Gastroesophageal sphincter (tissue), 4 donors: ENCODE results near the gene FASTKD2. TPM values are rescaled to one million over a fixed set of nuclear protein-coding genes. Genes with fewer than 3 reads are reported as not detected.

Source experiments
- ATAC-seq: fragments of 150-250 bp; one replicate; pipeline ENCODE4 v1.9.1; 2016; ENCODE audit warnings: mild to moderate bottlenecking, moderate library complexity
- H3K27ac ChIP-seq, 4 donors: fragments of 200-600 bp; sonication (generic) in 3 of 4; 1 replicate in 3 of 4; 2 replicates in 1 of 4; pipeline ENCODE4 v1.5.1; 2016 to 2019
- H3K27me3 ChIP-seq: fragments of 200-600 bp; sonication (generic); one replicate; pipeline ENCODE4 v1.5.1; 2019
- H3K36me3 ChIP-seq, 2 donors: fragments of 200-600 bp; sonication (generic); one replicate each; pipeline ENCODE4 v1.5.1; 2019; ENCODE audit warnings: control low read depth in 1 of 2
- H3K4me1 ChIP-seq, 3 donors: fragments of 200-600 bp; sonication (generic); 1 replicate in 2 of 3; 2 replicates in 1 of 3; pipeline ENCODE4 v1.5.1; 2016 to 2019; ENCODE audit warnings: control low read depth in 2 of 3
- H3K4me3 ChIP-seq, 2 donors: fragments of 200-600 bp; sonication (generic); one replicate each; pipeline ENCODE4 v1.5.1; 2019; ENCODE audit warnings: mild to moderate bottlenecking in 1 of 2, moderate library complexity in 1 of 2
- H3K9me3 ChIP-seq, 3 donors: fragments of 200-600 bp; sonication (generic); one replicate each; pipeline ENCODE4 v1.5.1; 2017 to 2019; ENCODE audit warnings: control low read depth in 2 of 3
- CTCF ChIP-seq, 4 experiments: fragments of 200-600 bp in 2 of 4; fragments of 450-650 bp in 2 of 4; sonication (generic) in 1 of 4; IDR thresholded peaks; one replicate each; pipeline ENCODE4 v1.5.1; 2017 to 2019; ENCODE audit warnings: antibody characterized with exemption in 4 of 4, mild to moderate bottlenecking in 2 of 4, moderate library complexity in 2 of 4
- EP300 ChIP-seq: sonication (generic); formaldehyde crosslinking; IDR thresholded peaks from one replicate; pipeline ENCODE4 v1.6.1; 2017; ENCODE audit warnings: antibody characterized with exemption, mild to moderate bottlenecking
- POLR2A ChIP-seq, 2 donors: fragments of 450-650 bp; IDR thresholded peaks; one replicate each; pipeline ENCODE4 v1.6.1; 2017; ENCODE audit warnings: antibody characterized with exemption in 2 of 2, mild to moderate bottlenecking in 2 of 2, moderate library complexity in 1 of 2
- POLR2AphosphoS5 ChIP-seq: sonication (generic); formaldehyde crosslinking; IDR thresholded peaks from one replicate; pipeline ENCODE4 v1.6.1; 2017; ENCODE audit warnings: antibody characterized with exemption
- WGBS, 2 donors: methylation state at CpG; one replicate each; pipeline ENCODE4 v1.1.5; 2018; ENCODE audit warnings: low coverage in 1 of 2; 5-methylcytosine and 5-hydroxymethylcytosine counted together
- total RNA-seq, 4 donors: library from RNA; depleted of rRNA; stranded (reverse); fragments of >200 nt; gene quantifications; one replicate each; pipeline ENCODE4 v1.1.0, GENCODE V29; 2016

The FASTKD2 gene
- 10 to 100 TPM; 24.1 to 41.2 (median 31.8) TPM for total RNA-seq

- Histone ChIP-seq H3K4me3 (peak within 1 kb of the TSS; percentile 71 to 81), H3K36me3 (peaks cover 0 to 21% of the 10 kb centered on the region in 2 donors), H3K9me3 (no peaks in the 10 kb centered on the region), H3K27me3 (no peaks in the 10 kb centered on the region), H3K27ac (peak within 1 kb of the TSS; percentile 71 to 96 (median 85)), H3K4me1 (peaks cover 0 to 48% (median 9%) of the 10 kb centered on the region in 3 donors)
- 0 to 1% methylated on average over 24 to 29 of the region's 46 CpGs for WGBS, 2 donors
- peak; percentile 99 for ATAC-seq
- TF ChIP-seq EP300 (no peak), POLR2A (IDR thresholded peaks at IDR 0.05) (peak; percentile 29 to 34), CTCF (IDR thresholded peaks at IDR 0.05) (no peak), POLR2AphosphoS5 (peak; percentile 76)
Measured at GRCh38 chr2:206765242-206766056, at the start of gene FASTKD2, which contains the start of gene MDH1B. Gene FASTKD2, plus strand, starts transcription at chr2:206765606. Its CDS starts 1,088 bp downstream, at chr2:206766694. Gene MDH1B, minus strand, starts transcription at chr2:206765328. Its CDS starts 57 bp downstream, at chr2:206765271.

GRCh38 chr2:206716623-206717022 is 48.8 kb upstream of the FASTKD2 start:
- 23 to 73% methylated on average over 3 of the region's 3 CpGs for WGBS, 2 donors
- Histone ChIP-seq H3K4me1 (no peaks in the 10 kb centered on the region), H3K36me3 (no peaks in the 10 kb centered on the region), H3K4me3 (no peak overlapping the region), H3K9me3 (no peaks in the 10 kb centered on the region), H3K27me3 (peaks cover 3% of the 10 kb centered on the region), H3K27ac (no peak overlapping the region)
- no peak for ATAC-seq
- TF ChIP-seq CTCF (IDR thresholded peaks at IDR 0.05) (no peak), EP300 (no peak), POLR2AphosphoS5 (no peak), POLR2A (IDR thresholded peaks at IDR 0.05) (no peak)

GRCh38 chr2:206718296-206718695 is 47.1 kb upstream of the FASTKD2 start, which contains the start of gene DYTN:
Gene DYTN, minus strand, starts transcription at chr2:206718396. Its CDS starts 117 bp downstream, at chr2:206718279.
- Histone ChIP-seq H3K27ac (no peak within 1 kb of the TSS), H3K27me3 (peaks cover 3% of the 10 kb centered on the region), H3K4me3 (no peak within 1 kb of the TSS), H3K9me3 (no peaks in the 10 kb centered on the region), H3K36me3 (no peaks in the 10 kb centered on the region), H3K4me1 (no peaks in the 10 kb centered on the region)
- 50 to 91% methylated on average over 1 of the region's 1 CpG for WGBS, 2 donors
- no peak for ATAC-seq
- TF ChIP-seq POLR2A (IDR thresholded peaks at IDR 0.05) (no peak), EP300 (no peak), CTCF (IDR thresholded peaks at IDR 0.05) (no peak), POLR2AphosphoS5 (no peak)

- 76 to 87% methylated on average over 4 of the region's 4 CpGs for WGBS, 2 donors
- Histone ChIP-seq H3K4me1 (no peaks in the 10 kb centered on the region), H3K9me3 (no peaks in the 10 kb centered on the region), H3K4me3 (no peak overlapping the region), H3K27ac (no peak overlapping the region), H3K36me3 (no peaks in the 10 kb centered on the region), H3K27me3 (peaks cover 8% of the 10 kb centered on the region)
- TF ChIP-seq CTCF (IDR thresholded peaks at IDR 0.05) (no peak), EP300 (no peak), POLR2AphosphoS5 (no peak), POLR2A (IDR thresholded peaks at IDR 0.05) (no peak)
- ATAC-seq = no peak
Measured at GRCh38 chr2:206721256-206721920, 44.0 kb upstream of the FASTKD2 start.
